ENCODE results near the gene CUX1. TPM values are rescaled to one million over a fixed set of nuclear protein-coding genes. Genes with fewer than 3 reads are reported as not detected.

Gene CUX1
- total RNA-seq, 1 donor from 2014 or later, result 50.6 TPM

- peak overlapping the region; percentile 84 for H3K9ac ChIP-seq (ENCODE audit: low read length)
- peak overlapping the region; percentile 44 for H3K4me2 ChIP-seq (ENCODE audit: low read length)
- Mint-ChIP-seq H3K36me3 (ENCODE audit: low read depth, unreplicated experiment) (no peaks in the 10 kb centered on the region), H3K4me3 (ENCODE audit: unreplicated experiment) (peak overlapping the region; percentile 76), H3K9me3 (ENCODE audit: unreplicated experiment) (no peaks in the 10 kb centered on the region), H3K27me3 (ENCODE audit: low read depth, unreplicated experiment) (peaks cover 2% of the 10 kb centered on the region), H3K4me1 (ENCODE audit: low read depth, unreplicated experiment) (peaks cover 15% of the 10 kb centered on the region), H3K27ac (ENCODE audit: unreplicated experiment) (no peak overlapping the region)
- H3K4me1 ChIP-seq (ENCODE audit: insufficient read depth, low read length), result peaks cover 9% of the 10 kb centered on the region
- no peak for TF ChIP-seq EZH2 (IDR thresholded peaks at IDR 0.05; ENCODE audit: insufficient read depth, low read length)
- no peak for TF ChIP-seq CTCF (IDR thresholded peaks at IDR 0.05; ENCODE audit: insufficient read depth, low read depth, low read length)
- FAIRE-seq, result no peak
- peaks cover 37% of the 10 kb centered on the region for H4K20me1 ChIP-seq (ENCODE audit: insufficient read depth, low read length)
- no peaks in the 10 kb centered on the region for H3K36me3 ChIP-seq (ENCODE audit: insufficient read depth, low read length)
- peak; percentile 62 for DNase-seq (ENCODE audit: low read depth)
- peaks cover 41% of the 10 kb centered on the region for H3K79me2 ChIP-seq (ENCODE audit: insufficient read depth, low read length)
- H3K4me3 ChIP-seq (ENCODE audit: insufficient read depth, low read depth, low read length), result peak overlapping the region; percentile 62
- no peaks in the 10 kb centered on the region for H3K9me3 ChIP-seq (ENCODE audit: insufficient read depth, low read depth, low read length)
- peak overlapping the region; percentile 61 for H2AFZ ChIP-seq (ENCODE audit: low read depth, low read length)
- peak overlapping the region; percentile 71 for H3K27ac ChIP-seq (ENCODE audit: low read depth, low read length)
- H3K27me3 ChIP-seq (ENCODE audit: insufficient read depth, low read length), result peaks cover 7% of the 10 kb centered on the region
Observed at GRCh38 chr7:101815826-101816594, 1.4 kb upstream of the CUX1 start.

- Mint-ChIP-seq H3K9me3 (ENCODE audit: unreplicated experiment) (no peaks in the 10 kb centered on the region), H3K4me3 (ENCODE audit: unreplicated experiment) (no peak overlapping the region), H3K4me1 (ENCODE audit: low read depth, unreplicated experiment) (peaks cover 15% of the 10 kb centered on the region), H3K27me3 (ENCODE audit: low read depth, unreplicated experiment) (peaks cover 2% of the 10 kb centered on the region), H3K27ac (ENCODE audit: unreplicated experiment) (no peak overlapping the region), H3K36me3 (ENCODE audit: low read depth, unreplicated experiment) (no peaks in the 10 kb centered on the region)
- Histone ChIP-seq H3K27ac (ENCODE audit: low read depth, low read length) (no peak overlapping the region), H2AFZ (ENCODE audit: low read depth, low read length) (no peak overlapping the region), H3K9ac (ENCODE audit: low read length) (peak overlapping the region; percentile 71), H3K4me1 (ENCODE audit: insufficient read depth, low read length) (peaks cover 9% of the 10 kb centered on the region), H4K20me1 (ENCODE audit: insufficient read depth, low read length) (peaks cover 37% of the 10 kb centered on the region), H3K4me3 (ENCODE audit: insufficient read depth, low read depth, low read length) (peak overlapping the region; percentile 56), H3K36me3 (ENCODE audit: insufficient read depth, low read length) (no peaks in the 10 kb centered on the region), H3K27me3 (ENCODE audit: insufficient read depth, low read length) (peaks cover 7% of the 10 kb centered on the region), H3K79me2 (ENCODE audit: insufficient read depth, low read length) (peaks cover 42% of the 10 kb centered on the region), H3K4me2 (ENCODE audit: low read length) (peak overlapping the region; percentile 89), H3K9me3 (ENCODE audit: insufficient read depth, low read depth, low read length) (no peaks in the 10 kb centered on the region)
- no peak for FAIRE-seq
- TF ChIP-seq EZH2 (IDR thresholded peaks at IDR 0.05; ENCODE audit: insufficient read depth, low read length) (no peak), CTCF (IDR thresholded peaks at IDR 0.05; ENCODE audit: insufficient read depth, low read depth, low read length) (no peak)
- no peak for DNase-seq (ENCODE audit: low read depth)
Observed at GRCh38 chr7:101816595-101817470, 593 bp upstream of the CUX1 start.

Data from astrocyte (in vitro differentiated cells and primary cell).